NB4 (cell line): Measurements from ENCODE around the gene AP2A2.

ENCODE experiments used
- DNase-seq: peaks from one replicate; pipeline ENCODE4 v3.0.0; 2010; ENCODE audit warnings: low read depth
- H3K4me3 ChIP-seq: one replicate; pipeline ENCODE4 v1.5.1; 2011; ENCODE audit warnings: mild to moderate bottlenecking, low read depth, low read length, moderate library complexity
- MAX ChIP-seq: IDR thresholded peaks from 2 replicates; pipeline ENCODE4 v1.6.1; 2011; ENCODE audit warnings: low read depth, low read length
- MYC ChIP-seq: IDR thresholded peaks from 2 replicates; pipeline ENCODE4 v1.6.1; 2011; ENCODE audit warnings: low read depth, low read length
- POLR2A ChIP-seq: IDR thresholded peaks from 2 replicates; pipeline ENCODE4 v1.6.1; 2011; ENCODE audit warnings: mild to moderate bottlenecking; ENCODE audit not compliant: insufficient read length; ENCODE audit errors: extremely low read depth
- TF ChIP-seq, protein P1 (sequence below): IDR thresholded peaks from one replicate; pipeline ENCODE4 v1.5.1; 2012; ENCODE audit warnings: low read depth, low read length

The AP2A2 gene

DNA sequence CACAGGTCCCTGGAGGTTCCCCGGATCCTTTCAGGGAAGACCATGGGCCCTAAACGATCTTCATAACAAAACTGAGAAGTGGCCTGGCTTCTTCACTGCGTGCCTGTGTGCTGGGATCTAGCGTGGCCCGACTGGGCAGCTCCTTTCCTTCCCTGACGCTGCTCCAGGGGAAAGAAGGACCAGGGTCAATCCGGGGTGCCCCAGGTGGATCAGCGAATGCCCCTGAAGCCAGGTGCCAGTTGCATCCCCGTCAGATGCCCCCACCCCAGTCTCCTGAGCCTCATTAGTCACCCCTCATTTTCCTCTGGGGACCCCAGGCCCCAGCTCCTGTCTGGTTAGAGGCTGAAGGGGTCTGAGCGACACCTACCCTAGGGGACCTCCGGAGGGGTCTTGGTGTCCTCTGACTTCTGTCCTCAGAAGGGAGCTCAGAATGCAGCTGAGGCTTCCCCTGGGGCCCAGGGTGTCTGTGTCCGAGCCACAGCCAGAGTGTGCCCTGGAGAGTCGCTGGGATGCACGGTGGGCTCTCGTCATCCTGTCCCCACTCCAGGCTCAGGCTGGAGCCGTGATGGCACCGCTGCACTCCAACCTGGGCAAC, 129.5 kb downstream of the AP2A2 start:
- no peak for TF ChIP-seq MAX
- TF ChIP-seq, protein P1, sequence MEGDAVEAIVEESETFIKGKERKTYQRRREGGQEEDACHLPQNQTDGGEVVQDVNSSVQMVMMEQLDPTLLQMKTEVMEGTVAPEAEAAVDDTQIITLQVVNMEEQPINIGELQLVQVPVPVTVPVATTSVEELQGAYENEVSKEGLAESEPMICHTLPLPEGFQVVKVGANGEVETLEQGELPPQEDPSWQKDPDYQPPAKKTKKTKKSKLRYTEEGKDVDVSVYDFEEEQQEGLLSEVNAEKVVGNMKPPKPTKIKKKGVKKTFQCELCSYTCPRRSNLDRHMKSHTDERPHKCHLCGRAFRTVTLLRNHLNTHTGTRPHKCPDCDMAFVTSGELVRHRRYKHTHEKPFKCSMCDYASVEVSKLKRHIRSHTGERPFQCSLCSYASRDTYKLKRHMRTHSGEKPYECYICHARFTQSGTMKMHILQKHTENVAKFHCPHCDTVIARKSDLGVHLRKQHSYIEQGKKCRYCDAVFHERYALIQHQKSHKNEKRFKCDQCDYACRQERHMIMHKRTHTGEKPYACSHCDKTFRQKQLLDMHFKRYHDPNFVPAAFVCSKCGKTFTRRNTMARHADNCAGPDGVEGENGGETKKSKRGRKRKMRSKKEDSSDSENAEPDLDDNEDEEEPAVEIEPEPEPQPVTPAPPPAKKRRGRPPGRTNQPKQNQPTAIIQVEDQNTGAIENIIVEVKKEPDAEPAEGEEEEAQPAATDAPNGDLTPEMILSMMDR = no peak
- TF ChIP-seq POLR2A = no peak
- no peak for TF ChIP-seq MYC
- no peak overlapping the region for H3K4me3 ChIP-seq
- no peak for DNase-seq

DNA sequence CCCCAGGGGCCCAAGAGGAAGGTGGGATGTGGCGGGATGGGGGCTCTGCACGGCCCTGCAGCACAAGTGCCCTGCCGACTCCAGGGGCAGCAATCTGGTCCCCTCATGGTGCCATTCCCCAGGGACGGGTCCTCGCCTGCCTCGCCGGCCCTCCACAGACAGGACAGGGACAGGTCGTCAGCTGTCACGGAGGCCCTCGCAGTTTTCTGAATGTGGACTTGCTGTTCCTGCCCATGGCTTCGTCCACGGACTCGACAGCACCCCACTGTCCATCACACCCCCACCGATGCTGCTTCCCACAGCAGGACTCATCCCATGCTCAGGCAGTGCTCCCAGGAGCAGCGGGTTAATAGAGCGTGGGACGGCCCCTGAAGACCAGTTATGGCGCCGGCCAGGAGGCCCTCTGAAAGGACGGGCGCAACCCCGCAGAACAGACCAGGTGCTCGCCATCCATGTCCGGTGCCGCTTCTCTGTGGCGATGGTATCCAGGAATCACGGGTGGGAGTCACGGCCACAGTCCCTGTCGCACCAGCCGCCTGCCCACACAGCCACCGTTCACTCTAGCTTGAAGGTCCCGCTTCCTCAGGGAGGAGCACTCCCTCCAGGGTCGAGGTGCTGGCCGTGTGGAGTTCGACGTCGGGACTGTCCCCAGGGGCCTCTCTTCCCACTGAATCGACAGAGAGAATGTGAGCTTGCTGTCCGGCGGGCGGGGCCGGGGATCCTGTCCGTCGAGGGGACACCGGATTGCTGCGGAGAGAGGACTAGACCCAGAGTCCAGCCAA, 130.5 kb downstream of the AP2A2 start:
- TF ChIP-seq MYC (no peak), MAX (no peak), POLR2A (no peak)
- TF ChIP-seq, protein P1 = no peak
- DNase-seq = no peak
- no peak overlapping the region for H3K4me3 ChIP-seq

GRCh38 chr11:1057806-1058205, 132.1 kb downstream of the AP2A2 start:
- TF ChIP-seq MYC (no peak), POLR2A (no peak), MAX (no peak)
- DNase-seq = no peak
- no peak overlapping the region for H3K4me3 ChIP-seq

- H3K4me3 ChIP-seq = no peak overlapping the region
- TF ChIP-seq, protein P1 = no peak
- TF ChIP-seq MYC (no peak), MAX (no peak), POLR2A (no peak)
- no peak for DNase-seq
Measured at GRCh38 chr11:1059759-1060158, 134.1 kb downstream of the AP2A2 start.

- TF ChIP-seq POLR2A (no peak), MYC (no peak), MAX (no peak)
- TF ChIP-seq, protein P1 = no peak
- DNase-seq = no peak
- H3K4me3 ChIP-seq = no peak overlapping the region
Measured at GRCh38 chr11:1060410-1060809, 134.7 kb downstream of the AP2A2 start.
